ENCODE data around the gene TCEA2. TPM values are rescaled to one million over a fixed set of nuclear protein-coding genes. Genes with fewer than 3 reads are reported as not detected.
A peak's percentile ranks its signal among the peaks of the same experiment; 100 is the strongest.

Gene TCEA2
- total RNA-seq, 2 donors from 2014 or later, result 44.7 to 46.4 TPM

DNA sequence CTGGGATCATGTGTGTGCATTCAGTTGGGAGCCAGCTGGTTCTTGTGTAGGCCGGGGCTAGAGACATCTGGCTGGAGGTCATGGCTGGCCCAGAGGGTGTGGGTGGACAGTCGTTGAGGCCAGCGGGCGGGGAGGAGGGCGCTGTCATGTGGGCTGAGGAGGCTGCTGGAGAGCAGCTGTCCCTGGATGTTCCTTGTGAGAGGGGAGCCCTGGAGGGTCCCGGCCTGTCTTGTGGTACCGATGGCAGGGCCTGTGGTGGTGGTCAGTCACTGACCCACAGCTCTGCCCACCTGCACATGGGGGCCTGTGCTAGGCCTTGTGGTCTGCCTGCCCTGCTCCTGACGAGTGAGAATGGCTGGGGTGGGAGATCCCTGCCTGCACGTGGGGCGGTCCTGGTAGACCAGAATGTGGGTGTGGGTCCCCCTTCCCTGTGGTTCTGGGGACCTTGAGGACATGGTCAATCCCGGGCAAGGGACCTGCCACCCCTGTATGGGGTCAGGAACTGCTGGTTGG lies 29.0 kb upstream of the TCEA2 start:
- ATAC-seq, result peak in 1 of 2 donors; percentile 34
- intact Hi-C loops (cut with DNase I), result no loop called here
- DNase-seq, result no peak

DNA sequence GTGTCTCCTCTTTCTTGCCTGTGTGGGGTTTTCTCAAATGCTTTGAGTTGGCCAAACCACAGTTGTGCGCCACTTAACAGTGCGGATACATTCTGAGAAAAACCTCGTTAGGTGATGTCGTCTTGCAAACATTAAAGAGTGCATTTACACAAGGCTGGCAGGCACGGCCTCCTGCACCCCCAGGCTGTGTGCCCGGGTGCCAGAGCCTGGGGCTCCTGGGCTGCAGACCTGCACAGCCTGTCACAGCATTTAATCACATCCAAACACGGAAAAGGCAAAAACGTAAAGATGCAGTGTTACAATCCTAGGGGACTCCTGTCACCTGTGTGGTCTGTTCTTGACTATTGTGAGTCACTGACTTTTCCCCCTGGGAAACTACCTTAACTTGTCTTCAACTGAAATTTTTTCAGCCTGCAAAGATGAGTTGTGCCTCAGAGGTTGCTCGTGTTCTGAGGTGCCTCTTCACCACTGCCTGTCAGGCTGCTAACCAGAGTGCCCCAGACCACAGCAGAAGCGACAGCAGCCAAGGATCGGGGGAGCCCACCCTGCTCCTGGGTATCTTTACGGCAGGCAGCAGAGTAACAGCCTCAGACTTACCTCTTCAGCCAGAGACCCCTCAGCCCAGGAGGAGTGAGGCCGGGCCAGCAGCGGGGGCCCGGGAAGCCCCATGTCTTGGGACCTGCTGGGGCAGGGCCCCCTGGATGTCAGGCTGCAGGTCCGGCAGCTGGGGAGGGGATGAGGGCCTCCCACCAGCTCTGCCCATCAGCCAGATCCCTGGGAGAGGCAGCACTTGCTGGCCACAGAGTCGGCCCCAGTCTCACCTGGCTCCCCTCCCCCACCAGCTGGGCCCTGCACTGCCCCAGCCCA lies 27.7 kb upstream of the TCEA2 start:
- DNase-seq (no peak), ATAC-seq (no peak)
- intact Hi-C loops (cut with DNase I), result no loop called here

GRCh38 chr20:64035933-64036345 lies 27.1 kb upstream of the TCEA2 start, which contains the start of gene C20orf204:
Gene C20orf204 (plus strand): TSS chr20:64036182. CDS start chr20:64036324, 142 bp downstream.
- no peak for DNase-seq
- intact Hi-C loops (cut with DNase I), result no loop called here
- ATAC-seq, result no peak

GRCh38 chr20:64036346-64037198 lies 26.4 kb upstream of the TCEA2 start:
- DNase-seq (no peak), ATAC-seq (no peak)
- intact Hi-C loops (cut with DNase I), result no loop called here

DNA sequence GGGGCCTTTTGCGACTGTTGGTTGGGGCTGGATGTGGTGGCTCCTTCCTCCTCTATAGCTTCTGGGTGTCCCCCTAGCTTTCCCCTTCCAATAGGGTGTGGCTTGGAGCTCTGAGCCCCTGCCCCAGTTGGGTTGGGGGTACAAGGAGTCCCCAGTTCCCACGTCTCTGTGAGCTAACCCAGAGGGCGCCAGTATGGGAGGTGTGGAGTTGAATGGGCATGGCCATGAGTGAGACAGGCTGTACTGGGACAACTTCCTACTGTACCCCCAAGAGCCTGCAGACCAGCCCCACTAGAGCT lies 25.9 kb upstream of the TCEA2 start:
- no peak for ATAC-seq
- intact Hi-C loops (cut with DNase I), result no loop called here
- no peak for DNase-seq

GRCh38 chr20:64037498-64038213 lies 25.3 kb upstream of the TCEA2 start:
- intact Hi-C loops (cut with DNase I), result no loop called here
- DNase-seq (no peak), ATAC-seq (no peak)

DNA sequence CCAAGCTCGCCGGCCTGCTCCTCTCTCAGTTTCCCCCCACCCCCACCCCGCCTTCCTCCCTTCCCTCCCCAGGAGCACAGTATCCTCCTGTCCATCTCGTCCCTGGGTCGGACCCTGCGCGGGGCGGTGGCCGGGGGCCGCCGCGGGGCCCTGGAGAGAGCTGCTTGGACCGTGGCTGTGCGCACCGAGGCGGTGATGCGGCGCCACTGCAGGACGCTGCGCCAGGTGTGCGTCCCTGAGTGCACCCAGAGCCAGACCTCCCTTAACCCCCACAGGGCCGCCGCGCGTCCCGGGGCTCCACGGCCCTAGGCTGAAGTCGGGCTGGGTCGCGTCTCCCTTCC lies 24.8 kb upstream of the TCEA2 start:
- ATAC-seq, result peak in 1 of 2 donors; percentile 9
- DNase-seq, result no peak
- intact Hi-C loops (cut with DNase I), result no loop called here

DNA sequence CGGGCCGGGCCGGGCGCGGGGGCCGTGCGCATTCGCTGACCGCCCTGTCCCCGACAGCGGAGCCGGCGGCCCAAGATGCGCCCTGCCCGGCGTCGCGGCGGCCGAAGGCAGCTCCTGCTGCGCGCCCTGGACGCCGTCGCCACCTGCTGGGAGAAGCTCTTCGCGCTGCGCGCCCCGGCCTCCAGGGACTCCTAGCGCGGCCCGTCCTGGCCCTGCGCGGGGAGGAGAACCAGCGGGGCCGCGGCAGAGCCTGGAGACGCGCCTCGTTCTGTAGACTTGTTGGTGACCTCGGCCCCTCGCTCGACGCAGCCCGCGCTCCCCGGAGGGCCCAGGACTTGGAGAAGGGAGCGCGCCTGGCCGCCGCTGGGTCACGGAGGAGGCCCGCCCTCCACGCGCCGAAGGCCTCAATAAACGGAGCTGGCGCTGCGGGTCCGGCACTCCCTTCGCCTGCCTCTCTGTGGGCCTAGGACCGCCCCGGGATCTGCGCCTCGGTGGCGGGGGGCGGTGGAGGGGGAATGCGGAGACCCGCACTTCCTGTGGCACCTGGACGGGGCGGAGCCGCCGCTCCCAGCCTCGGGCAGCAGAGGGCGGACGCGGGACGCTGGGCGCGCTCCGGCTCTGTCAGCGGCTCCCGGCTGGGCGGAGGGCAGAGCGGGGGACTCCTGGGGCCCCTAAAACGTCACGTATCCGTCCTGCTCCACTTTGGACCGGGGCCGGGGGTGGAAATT lies 24.3 kb upstream of the TCEA2 start:
- DNase-seq, result peak; percentile 89
- intact Hi-C loops (cut with DNase I), result no loop called here
- peak; percentile 85 to 86 for ATAC-seq

GRCh38 chr20:64039293-64040160 lies 23.5 kb upstream of the TCEA2 start:
- intact Hi-C loops (cut with DNase I), result loop anchor here in 1 of 2 donors (2.0 kb wide), 1 partner anchor 81 kb away; no protein-coding TSS in a partner anchor
- no peak for DNase-seq
- ATAC-seq, result peak in 1 of 2 donors; percentile 47

- ATAC-seq (no peak), DNase-seq (no peak)
- intact Hi-C loops (cut with DNase I), result loop anchor here in 1 of 2 donors (2.0 kb wide), 1 partner anchor 80 kb away; no protein-coding TSS in a partner anchor
These were observed 22.6 kb upstream of the TCEA2 start for GRCh38 chr20:64040231-64041039.

GRCh38 chr20:64041040-64041780 lies 21.8 kb upstream of the TCEA2 start:
- ATAC-seq (no peak), DNase-seq (no peak)
- intact Hi-C loops (cut with DNase I), result loop anchor here in 1 of 2 donors (2.0 kb wide), 1 partner anchor 80 kb away; no protein-coding TSS in a partner anchor

- intact Hi-C loops (cut with DNase I), result loop anchor here in 1 of 2 donors (2.0 kb wide), 1 partner anchor 79 kb away; no protein-coding TSS in a partner anchor
These were observed 21.3 kb upstream of the TCEA2 start for GRCh38 chr20:64041781-64042053.

GRCh38 chr20:64042054-64042781 lies 20.8 kb upstream of the TCEA2 start:
- ATAC-seq (no peak), DNase-seq (no peak)
- intact Hi-C loops (cut with DNase I), result no loop called here

More at GRCh38 chr20:64041781-64042053, 21.3 kb upstream of the TCEA2 start:
- ATAC-seq, result no peak
- no peak for DNase-seq

DNA sequence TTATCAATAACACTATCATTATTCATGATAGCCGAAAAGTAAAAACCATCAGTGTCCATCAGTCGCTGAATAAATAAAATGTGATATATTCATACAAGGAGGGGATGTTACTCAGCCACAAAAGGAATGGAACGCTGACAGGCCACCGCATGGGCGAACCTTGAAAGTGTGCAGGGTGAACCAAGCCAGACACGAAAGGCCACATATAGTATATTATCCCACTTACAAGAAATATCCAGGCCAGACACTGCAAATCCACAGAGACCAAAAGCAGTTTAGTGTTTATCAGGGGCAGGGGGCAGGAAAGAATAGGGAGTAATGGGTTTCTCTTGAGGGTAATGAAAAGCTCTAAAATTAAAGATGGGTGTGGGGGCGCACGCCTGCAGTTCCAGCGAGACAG lies 19.2 kb upstream of the TCEA2 start:
- intact Hi-C loops (cut with DNase I), result no loop called here
- ATAC-seq (no peak), DNase-seq (no peak)

DNA sequence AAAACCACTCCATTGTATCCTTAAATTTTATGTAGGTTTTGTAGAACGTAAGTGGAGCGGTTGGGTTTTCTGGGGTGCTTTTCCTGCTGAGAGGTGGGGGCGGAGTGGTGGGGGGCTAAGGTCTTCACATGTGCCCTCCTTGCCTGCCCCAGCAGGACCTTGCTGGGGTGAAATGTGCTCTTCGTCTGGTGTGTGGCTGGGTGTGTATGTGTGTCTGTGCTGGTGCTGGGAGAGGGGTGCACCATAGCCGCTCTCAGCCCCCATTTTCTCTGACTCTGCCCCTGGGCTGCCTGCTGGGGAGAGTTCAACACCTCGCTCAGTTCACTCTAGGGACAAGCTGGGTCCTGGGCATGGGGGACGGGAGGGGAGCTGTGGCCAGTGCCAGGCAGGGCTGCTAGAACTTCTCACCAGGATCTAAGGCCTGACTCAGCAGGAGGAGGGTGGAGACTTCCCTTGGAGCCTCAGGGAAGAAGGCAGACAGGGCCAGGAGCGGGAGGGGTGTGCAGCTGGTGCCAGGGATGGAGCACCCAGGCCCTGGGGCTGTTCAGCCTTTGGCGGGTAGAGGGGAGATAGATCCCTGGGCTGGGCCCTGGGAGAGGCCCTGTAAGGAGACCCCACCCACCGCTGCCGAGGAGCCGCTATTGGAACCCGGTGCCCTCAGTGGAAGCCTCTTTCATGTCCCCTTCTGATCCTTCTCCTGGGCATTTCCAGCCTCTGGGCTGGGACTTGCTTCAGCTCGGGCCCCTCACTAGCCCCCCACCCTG lies 18.3 kb upstream of the TCEA2 start:
- intact Hi-C loops (cut with DNase I), result no loop called here
- ATAC-seq (peak; percentile 45 to 62), DNase-seq (peak; percentile 73)
